ENCODE data around the gene ARHGAP9.

The ARHGAP9 gene

DNA sequence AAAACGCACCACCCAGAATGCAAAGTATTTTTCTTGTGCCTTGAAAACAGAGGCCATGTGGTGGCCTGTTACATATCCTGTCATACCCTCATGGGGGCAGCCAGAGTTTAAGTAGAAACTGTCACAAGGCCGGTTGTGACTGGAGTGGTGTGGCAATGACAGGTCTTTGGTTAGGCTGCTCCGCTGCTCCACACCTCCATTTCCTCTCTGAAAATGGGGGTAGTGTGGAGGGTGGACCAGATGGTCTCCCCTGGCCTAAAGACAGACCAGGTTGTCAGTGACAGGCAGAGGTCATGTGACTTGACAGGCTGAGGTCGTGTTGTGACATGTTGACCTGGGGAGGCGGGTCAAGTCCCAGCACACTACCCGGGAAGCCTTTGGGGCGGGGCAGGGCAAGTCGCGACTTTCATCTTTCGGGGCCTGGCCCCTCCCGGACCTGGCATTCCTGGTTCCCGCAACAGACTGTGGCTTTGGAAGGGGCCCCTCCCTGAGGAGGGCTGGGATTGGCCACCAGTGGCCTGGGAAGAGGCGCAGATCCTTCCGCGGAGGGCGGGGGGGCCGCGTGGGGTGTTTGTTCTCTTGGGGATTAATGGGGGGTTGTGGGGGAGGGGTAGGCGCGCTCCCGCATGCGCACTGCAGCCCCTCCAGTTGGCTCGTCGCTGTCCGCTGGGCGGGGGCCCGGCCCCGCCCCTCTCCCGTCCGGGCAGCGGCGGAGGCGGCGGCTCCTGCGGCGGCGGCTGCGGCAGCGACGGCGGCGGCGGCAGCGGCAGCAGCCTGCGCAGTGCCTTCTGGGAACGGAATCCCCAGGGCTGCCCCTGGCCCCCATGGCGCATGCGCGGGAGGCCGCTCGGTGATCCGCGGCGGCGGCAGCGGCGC lies 42.6 kb upstream of the ARHGAP9 start, which contains the start of gene MBD6:
MBD6 (plus strand) TSS at position 814 of the 876 bp plus-strand sequence. CDS start 1,480 bp downstream, outside the sequence.
- Histone ChIP-seq H3F3A (ENCODE audit: low read depth) (peaks cover 15% of the 10 kb centered on the region), H2AFZ (ENCODE audit: low read length) (peak within 1 kb of the TSS; percentile 66; the same call in 1 of the 2 replicates), H3K4me3 (ENCODE audit: low read length, poor library complexity, severe bottlenecking) (peak within 1 kb of the TSS; percentile 94), H3K9me3 (ENCODE audit: insufficient read depth, low read depth, low read length) (no peaks in the 10 kb centered on the region), H3K4me1 (ENCODE audit: insufficient read depth, low read length, poor library complexity, severe bottlenecking) (peaks cover 54% of the 10 kb centered on the region), H3K9me2 (replicated peaks; ENCODE audit: low read depth, low read length) (no peaks in the 10 kb centered on the region), H3K27me3 (ENCODE audit: insufficient read depth, low read length, poor library complexity, severe bottlenecking) (no peaks in the 10 kb centered on the region), H4K20me1 (ENCODE audit: insufficient read depth, low read length, poor library complexity, severe bottlenecking) (peaks cover 57% of the 10 kb centered on the region), H3K9ac (ENCODE audit: low read depth, low read length, poor library complexity, severe bottlenecking) (peak within 1 kb of the TSS; percentile 92), H3K4me2 (ENCODE audit: low read depth, low read length, poor library complexity, severe bottlenecking) (peak within 1 kb of the TSS; percentile 92), H3K36me3 (ENCODE audit: insufficient read depth, low read length) (peaks cover 15% of the 10 kb centered on the region; the same call in 1 of the 2 replicates), H3K79me2 (ENCODE audit: insufficient read depth, low read length) (peaks cover 70% of the 10 kb centered on the region)
- TF ChIP-seq EZH2phosphoT487 (IDR thresholded peaks at IDR 0.05; ENCODE audit: borderline replicate concordance) = no peak
- TF ChIP-seq, protein P1, sequence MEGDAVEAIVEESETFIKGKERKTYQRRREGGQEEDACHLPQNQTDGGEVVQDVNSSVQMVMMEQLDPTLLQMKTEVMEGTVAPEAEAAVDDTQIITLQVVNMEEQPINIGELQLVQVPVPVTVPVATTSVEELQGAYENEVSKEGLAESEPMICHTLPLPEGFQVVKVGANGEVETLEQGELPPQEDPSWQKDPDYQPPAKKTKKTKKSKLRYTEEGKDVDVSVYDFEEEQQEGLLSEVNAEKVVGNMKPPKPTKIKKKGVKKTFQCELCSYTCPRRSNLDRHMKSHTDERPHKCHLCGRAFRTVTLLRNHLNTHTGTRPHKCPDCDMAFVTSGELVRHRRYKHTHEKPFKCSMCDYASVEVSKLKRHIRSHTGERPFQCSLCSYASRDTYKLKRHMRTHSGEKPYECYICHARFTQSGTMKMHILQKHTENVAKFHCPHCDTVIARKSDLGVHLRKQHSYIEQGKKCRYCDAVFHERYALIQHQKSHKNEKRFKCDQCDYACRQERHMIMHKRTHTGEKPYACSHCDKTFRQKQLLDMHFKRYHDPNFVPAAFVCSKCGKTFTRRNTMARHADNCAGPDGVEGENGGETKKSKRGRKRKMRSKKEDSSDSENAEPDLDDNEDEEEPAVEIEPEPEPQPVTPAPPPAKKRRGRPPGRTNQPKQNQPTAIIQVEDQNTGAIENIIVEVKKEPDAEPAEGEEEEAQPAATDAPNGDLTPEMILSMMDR (conservative IDR thresholded peaks at IDR 0.05; ENCODE audit: low read length) = peak; percentile 30; the same call in 1 of the 2 replicates

DNA sequence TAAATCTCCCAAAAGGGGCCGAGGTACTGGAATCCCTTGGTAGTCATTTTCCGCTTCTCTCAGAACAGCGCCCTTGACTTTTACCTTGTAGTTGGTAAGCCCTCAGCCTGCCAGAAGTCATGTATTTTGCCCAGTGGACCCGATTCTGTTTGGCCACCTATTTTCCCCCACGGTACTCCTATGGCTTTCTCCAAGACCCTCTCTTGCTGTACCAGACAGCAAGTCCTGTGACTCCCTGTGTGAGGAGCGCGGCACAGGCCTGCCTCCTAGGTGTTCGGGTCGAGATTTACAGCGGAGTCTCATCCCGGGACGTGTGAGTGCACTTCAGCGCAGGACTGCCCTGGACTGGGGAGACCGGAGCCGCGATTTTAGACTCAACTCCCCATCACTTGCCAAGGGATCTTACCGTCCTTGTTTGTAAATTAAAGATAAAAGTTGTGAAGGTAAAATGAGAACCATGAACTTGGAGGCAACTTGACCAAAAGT lies 41.9 kb upstream of the ARHGAP9 start:
- Histone ChIP-seq H3K9me3 (ENCODE audit: insufficient read depth, low read depth, low read length) (no peaks in the 10 kb centered on the region), H3K4me3 (ENCODE audit: low read length, poor library complexity, severe bottlenecking) (peak overlapping the region; percentile 75), H3F3A (ENCODE audit: low read depth) (peaks cover 15% of the 10 kb centered on the region), H4K20me1 (ENCODE audit: insufficient read depth, low read length, poor library complexity, severe bottlenecking) (peaks cover 59% of the 10 kb centered on the region), H2AFZ (ENCODE audit: low read length) (no peak overlapping the region), H3K4me2 (ENCODE audit: low read depth, low read length, poor library complexity, severe bottlenecking) (peak overlapping the region; percentile 89), H3K79me2 (ENCODE audit: insufficient read depth, low read length) (peaks cover 67% of the 10 kb centered on the region), H3K27me3 (ENCODE audit: insufficient read depth, low read length, poor library complexity, severe bottlenecking) (no peaks in the 10 kb centered on the region), H3K4me1 (ENCODE audit: insufficient read depth, low read length, poor library complexity, severe bottlenecking) (peaks cover 49% of the 10 kb centered on the region), H3K9me2 (replicated peaks; ENCODE audit: low read depth, low read length) (no peaks in the 10 kb centered on the region), H3K9ac (ENCODE audit: low read depth, low read length, poor library complexity, severe bottlenecking) (peak overlapping the region; percentile 92), H3K36me3 (ENCODE audit: insufficient read depth, low read length) (peaks cover 18% of the 10 kb centered on the region; the same call in 1 of the 2 replicates)
- TF ChIP-seq EZH2phosphoT487 (IDR thresholded peaks at IDR 0.05; ENCODE audit: borderline replicate concordance) = no peak
- TF ChIP-seq, protein P1 (conservative IDR thresholded peaks at IDR 0.05; ENCODE audit: low read length) = no peak

DNA sequence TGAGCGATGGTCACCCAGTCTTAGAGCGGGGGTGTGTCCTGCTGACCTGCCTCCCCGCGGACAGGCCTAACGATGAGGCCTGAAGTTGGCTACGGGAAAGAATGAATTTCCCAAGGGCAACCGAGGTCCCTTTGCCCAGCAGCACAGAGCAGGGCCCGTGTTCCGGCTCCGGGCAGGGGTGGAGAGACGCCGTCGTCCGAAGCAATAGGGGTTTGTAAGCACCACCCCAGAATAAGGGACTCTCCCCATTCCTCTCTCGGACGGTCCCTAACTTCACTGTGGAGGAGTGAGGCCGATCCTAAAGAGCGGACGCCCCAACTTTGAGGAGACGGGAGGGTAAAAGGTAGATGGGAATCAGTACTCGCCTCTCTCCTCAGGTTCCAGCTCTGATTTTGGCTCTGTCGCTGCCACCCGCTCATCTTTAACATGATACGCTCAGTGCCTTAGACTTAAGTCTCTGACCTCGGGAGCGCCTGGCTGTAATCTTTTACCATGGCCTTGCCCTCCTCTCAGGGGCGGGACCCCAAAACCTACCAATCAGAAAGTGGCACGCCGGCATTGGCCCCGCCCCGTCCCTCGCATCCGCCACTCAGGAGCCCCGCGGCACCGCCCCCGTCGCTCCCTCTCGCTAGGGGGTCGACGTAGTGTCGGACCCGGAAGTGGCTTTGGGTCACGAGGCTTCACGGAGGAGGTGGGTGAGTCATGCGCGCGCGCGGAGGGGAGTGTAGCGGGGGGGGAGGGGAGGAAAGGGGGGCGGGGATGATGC lies 40.6 kb upstream of the ARHGAP9 start, which contains the start of gene DDIT3:
DDIT3 (minus strand) TSS at position 462 of the 766 bp plus-strand sequence. CDS start 3,108 bp downstream, outside the sequence.
- H2AFZ ChIP-seq (ENCODE audit: low read length) = no peak within 1 kb of the TSS
- no peak for TF ChIP-seq EZH2phosphoT487 (IDR thresholded peaks at IDR 0.05; ENCODE audit: borderline replicate concordance)
- TF ChIP-seq, protein P1 (conservative IDR thresholded peaks at IDR 0.05; ENCODE audit: low read length) = no peak
- peak within 1 kb of the TSS; percentile 86 for H3K4me3 ChIP-seq (ENCODE audit: low read length, poor library complexity, severe bottlenecking)
- H3K9ac ChIP-seq (ENCODE audit: low read depth, low read length, poor library complexity, severe bottlenecking) = peak within 1 kb of the TSS; percentile 92
- peaks cover 48% of the 10 kb centered on the region for H3K4me1 ChIP-seq (ENCODE audit: insufficient read depth, low read length, poor library complexity, severe bottlenecking)
- no peaks in the 10 kb centered on the region for H3K27me3 ChIP-seq (ENCODE audit: insufficient read depth, low read length, poor library complexity, severe bottlenecking)
- peaks cover 53% of the 10 kb centered on the region for H3K79me2 ChIP-seq (ENCODE audit: insufficient read depth, low read length)
- H3F3A ChIP-seq (ENCODE audit: low read depth) = peaks cover 15% of the 10 kb centered on the region
- H3K36me3 ChIP-seq (ENCODE audit: insufficient read depth, low read length) = peaks cover 31% of the 10 kb centered on the region
- H3K9me2 ChIP-seq (replicated peaks; ENCODE audit: low read depth, low read length) = no peaks in the 10 kb centered on the region
- peak within 1 kb of the TSS; percentile 96 for H3K4me2 ChIP-seq (ENCODE audit: low read depth, low read length, poor library complexity, severe bottlenecking)
- no peaks in the 10 kb centered on the region for H3K9me3 ChIP-seq (ENCODE audit: insufficient read depth, low read depth, low read length)
- peaks cover 57% of the 10 kb centered on the region for H4K20me1 ChIP-seq (ENCODE audit: insufficient read depth, low read length, poor library complexity, severe bottlenecking)

All from Loucy (cell line).